GM12891 (cell line): ENCODE data around the gene PTPRN2.

Source experiments
- POLR2A ChIP-seq: IDR thresholded peaks from 2 replicates; pipeline ENCODE4 v1.6.1; 2011; ENCODE audit warnings: low read depth, low read length, control low read depth
- POLR2AphosphoS5 ChIP-seq: IDR thresholded peaks from 2 replicates; pipeline ENCODE4 v1.6.1; 2011; ENCODE audit warnings: low read depth, low read length, control low read depth
- POU2F2 ChIP-seq: IDR thresholded peaks from 2 replicates; pipeline ENCODE4 v1.6.1; 2011; ENCODE audit warnings: low read depth, mild to moderate bottlenecking, control low read depth, low read length, moderate library complexity
- TAF1 ChIP-seq: IDR thresholded peaks from 2 replicates; pipeline ENCODE4 v1.6.1; 2011; ENCODE audit warnings: low read depth, low read length, control low read depth

DNA sequence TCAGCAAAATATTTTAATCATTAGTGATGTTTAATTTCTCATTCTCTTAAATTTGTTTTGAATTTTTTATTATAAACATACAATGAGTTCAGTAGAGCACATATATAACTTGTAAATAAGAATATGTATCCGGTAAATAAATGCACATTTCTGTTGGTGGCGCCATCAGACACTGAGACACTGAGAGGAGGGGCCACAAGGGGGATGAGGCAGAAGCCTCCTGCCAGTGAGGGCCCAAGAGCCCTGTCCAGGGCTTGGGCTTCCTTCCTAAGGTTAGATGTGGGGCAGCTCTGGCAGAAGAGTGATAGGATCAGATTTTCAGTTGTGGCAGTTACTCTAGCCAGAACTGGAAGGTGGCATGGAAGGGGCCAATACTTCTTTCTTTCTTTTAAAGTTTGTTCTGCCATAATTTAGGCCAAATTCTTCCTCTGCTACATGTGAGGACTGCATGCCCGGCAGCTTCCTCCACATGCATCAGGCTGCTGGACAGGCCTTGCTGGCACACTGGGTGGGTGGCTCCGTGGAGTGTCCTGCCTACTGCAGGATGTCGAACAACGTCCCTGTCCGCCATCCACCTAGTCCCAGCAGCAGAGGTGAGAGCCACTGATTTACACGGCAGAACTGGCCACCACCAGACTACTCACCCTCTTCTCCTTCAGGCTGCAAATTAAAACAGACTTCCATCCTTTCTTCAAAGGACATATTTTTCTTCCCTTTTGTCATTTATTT lies 13.2 kb downstream of the PTPRN2 start:
- no peak for TF ChIP-seq POLR2A
- no peak for TF ChIP-seq POLR2AphosphoS5
- TF ChIP-seq TAF1: no peak
- no peak for TF ChIP-seq POU2F2
